Measurements from ENCODE around the gene MVB12B. TPM values are rescaled to one million over a fixed set of nuclear protein-coding genes. Genes with fewer than 3 reads are reported as not detected.

The MVB12B gene
- total RNA-seq, 4 donors from 2014 or later, result 2.1 to 39.2 (median 22.2) TPM

GRCh38 chr9:126420643-126421564 is 94.3 kb downstream of the MVB12B start:
- TF ChIP-seq POLR2A (IDR thresholded peaks at IDR 0.05), result no peak
- TF ChIP-seq, protein P1, sequence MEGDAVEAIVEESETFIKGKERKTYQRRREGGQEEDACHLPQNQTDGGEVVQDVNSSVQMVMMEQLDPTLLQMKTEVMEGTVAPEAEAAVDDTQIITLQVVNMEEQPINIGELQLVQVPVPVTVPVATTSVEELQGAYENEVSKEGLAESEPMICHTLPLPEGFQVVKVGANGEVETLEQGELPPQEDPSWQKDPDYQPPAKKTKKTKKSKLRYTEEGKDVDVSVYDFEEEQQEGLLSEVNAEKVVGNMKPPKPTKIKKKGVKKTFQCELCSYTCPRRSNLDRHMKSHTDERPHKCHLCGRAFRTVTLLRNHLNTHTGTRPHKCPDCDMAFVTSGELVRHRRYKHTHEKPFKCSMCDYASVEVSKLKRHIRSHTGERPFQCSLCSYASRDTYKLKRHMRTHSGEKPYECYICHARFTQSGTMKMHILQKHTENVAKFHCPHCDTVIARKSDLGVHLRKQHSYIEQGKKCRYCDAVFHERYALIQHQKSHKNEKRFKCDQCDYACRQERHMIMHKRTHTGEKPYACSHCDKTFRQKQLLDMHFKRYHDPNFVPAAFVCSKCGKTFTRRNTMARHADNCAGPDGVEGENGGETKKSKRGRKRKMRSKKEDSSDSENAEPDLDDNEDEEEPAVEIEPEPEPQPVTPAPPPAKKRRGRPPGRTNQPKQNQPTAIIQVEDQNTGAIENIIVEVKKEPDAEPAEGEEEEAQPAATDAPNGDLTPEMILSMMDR (IDR thresholded peaks at IDR 0.05), result no peak
- intact Hi-C loops (cut with DNase I; ENCODE audit: low total_unique reads), result no loop called here
- Histone ChIP-seq H3K27ac (no peak overlapping the region), H3K36me3 (no peaks in the 10 kb centered on the region), H3K4me1 (no peaks in the 10 kb centered on the region), H3K27me3 (no peaks in the 10 kb centered on the region), H3K4me3 (no peak overlapping the region), H3K9me3 (no peaks in the 10 kb centered on the region)
- DNase-seq, result no peak

DNA sequence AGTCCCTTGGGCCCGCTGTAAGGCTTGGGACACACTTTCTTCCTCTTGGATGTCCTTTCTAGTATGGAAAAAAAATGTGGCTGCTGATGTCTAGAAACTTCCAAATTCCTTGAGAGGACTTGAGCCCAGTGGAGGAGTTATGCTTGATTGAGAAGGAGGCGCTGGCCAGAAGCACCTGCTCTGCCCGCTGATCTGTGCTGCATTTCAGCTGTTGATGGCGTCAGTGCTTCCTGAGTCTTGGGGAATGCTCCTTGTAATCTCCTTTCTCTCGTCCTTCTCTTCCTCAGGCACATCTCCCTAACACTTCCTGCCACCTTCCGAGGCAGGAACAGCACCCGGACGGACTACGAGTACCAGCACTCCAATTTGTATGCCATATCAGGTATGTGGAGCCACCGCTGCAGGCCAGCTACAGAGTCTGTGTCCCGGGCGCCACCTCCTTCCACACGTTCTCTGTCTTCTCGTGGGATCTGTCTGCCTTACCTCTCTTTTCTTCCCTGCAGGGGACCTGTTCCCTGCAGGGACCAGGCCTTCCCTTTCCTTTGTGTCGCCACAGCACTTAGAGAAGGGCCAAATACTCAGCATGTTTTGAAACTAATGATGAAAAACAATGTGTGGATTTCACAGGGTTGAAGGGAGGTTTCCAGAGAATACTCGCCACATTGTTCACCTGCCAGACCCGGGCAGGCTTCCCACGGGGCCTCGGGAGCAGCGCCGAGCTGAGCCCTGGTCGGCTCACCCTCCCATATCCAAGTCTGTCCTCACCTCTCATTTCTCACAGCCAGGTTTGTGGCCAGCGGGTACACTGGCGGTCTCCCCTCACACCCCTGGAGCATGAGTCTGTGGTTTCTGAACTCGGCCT is 95.2 kb downstream of the MVB12B start:
- Histone ChIP-seq H3K27ac (no peak overlapping the region), H3K4me1 (no peaks in the 10 kb centered on the region), H3K4me3 (no peak overlapping the region), H3K36me3 (no peaks in the 10 kb centered on the region), H3K9me3 (no peaks in the 10 kb centered on the region), H3K27me3 (no peaks in the 10 kb centered on the region)
- intact Hi-C loops (cut with DNase I; ENCODE audit: low total_unique reads), result no loop called here
- no peak for TF ChIP-seq POLR2A (IDR thresholded peaks at IDR 0.05)
- TF ChIP-seq, protein P1 (IDR thresholded peaks at IDR 0.05), result no peak
- DNase-seq, result no peak

DNA sequence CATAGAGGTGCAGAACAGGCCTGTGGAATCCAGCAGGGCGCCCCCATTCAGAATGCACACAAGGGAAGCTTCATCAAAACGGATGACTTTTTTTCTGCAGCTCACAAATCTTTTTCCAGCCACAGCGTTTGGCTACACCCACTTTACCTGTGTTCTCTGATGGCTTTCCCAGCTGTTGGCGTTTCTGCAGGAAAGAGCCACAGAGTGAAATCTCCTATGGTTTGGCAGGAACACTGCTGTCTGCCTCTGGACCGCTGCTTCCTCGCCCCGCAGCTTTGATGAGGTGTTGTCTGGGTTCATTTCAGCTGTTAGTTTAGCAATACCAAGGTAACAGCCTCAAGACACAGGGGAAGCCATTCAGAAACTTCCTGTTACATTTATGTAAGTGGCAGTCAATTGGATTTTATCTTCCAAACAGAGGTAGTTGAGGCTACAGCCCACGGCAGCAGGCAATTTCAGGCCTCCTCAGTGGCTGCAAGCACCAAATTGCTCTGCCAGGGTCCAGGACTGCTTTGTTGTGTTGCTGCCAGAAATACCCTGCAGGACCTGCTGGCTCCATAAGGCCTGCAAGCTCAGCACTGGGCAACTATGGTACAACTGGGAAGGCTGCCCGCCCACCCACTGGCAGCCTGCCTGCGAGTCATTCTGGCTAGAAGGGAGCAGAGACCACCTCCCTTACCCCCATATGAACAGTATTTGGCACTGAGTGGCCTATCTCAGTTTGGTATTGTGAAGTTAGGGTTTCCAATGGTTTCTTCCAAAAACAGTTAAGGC is 96.7 kb downstream of the MVB12B start:
- TF ChIP-seq, protein P1 (IDR thresholded peaks at IDR 0.05), result no peak
- TF ChIP-seq POLR2A (IDR thresholded peaks at IDR 0.05), result no peak
- Histone ChIP-seq H3K4me3 (no peak overlapping the region), H3K4me1 (no peaks in the 10 kb centered on the region), H3K27ac (no peak overlapping the region), H3K36me3 (no peaks in the 10 kb centered on the region), H3K9me3 (no peaks in the 10 kb centered on the region), H3K27me3 (no peaks in the 10 kb centered on the region)
- intact Hi-C loops (cut with DNase I; ENCODE audit: low total_unique reads), result no loop called here
- no peak for DNase-seq

DNA sequence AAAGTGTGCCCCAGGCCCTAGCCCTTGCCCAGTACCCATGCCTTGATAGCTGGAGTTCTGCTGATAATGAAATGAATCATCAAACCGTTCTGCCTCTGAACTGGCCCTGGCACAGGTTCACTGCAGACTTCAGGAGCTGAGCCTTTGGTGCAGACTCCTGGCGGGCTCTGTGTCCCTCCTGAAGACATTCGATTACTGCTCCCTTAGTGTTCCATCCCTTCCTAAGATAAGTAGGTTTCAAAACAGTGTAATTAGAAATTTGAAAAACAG is 97.2 kb downstream of the MVB12B start:
- no peak for DNase-seq
- no peaks in the 10 kb centered on the region for H3K9me3 ChIP-seq
- H3K36me3 ChIP-seq, result no peaks in the 10 kb centered on the region
- no peak overlapping the region for H3K27ac ChIP-seq
- H3K4me1 ChIP-seq, result no peaks in the 10 kb centered on the region
- TF ChIP-seq, protein P1 (IDR thresholded peaks at IDR 0.05), result no peak
- no peak for TF ChIP-seq POLR2A (IDR thresholded peaks at IDR 0.05)
- H3K27me3 ChIP-seq, result no peaks in the 10 kb centered on the region
- no peak overlapping the region for H3K4me3 ChIP-seq
- intact Hi-C loops (cut with DNase I; ENCODE audit: low total_unique reads), result no loop called here
